GM12865 (cell line): Measurements from ENCODE around the gene RNF40.

Experiments
- DNase-seq: peaks from one replicate; pipeline ENCODE4 v3.0.0; 2010; ENCODE audit warnings: low read depth
- H3K4me3 ChIP-seq: 2 replicates; pipeline ENCODE4 v1.5.1; 2011; ENCODE audit warnings: mild to moderate bottlenecking, low read depth, low read length, control low read depth
- TF ChIP-seq, protein P1 (sequence below): IDR thresholded peaks from 2 replicates; pipeline ENCODE4 v1.5.1; 2011; ENCODE audit warnings: low read length, control low read depth, low read depth, inconsistent platforms; ENCODE audit not compliant: insufficient read depth; ENCODE audit errors: missing control alignments

The RNF40 gene

DNA sequence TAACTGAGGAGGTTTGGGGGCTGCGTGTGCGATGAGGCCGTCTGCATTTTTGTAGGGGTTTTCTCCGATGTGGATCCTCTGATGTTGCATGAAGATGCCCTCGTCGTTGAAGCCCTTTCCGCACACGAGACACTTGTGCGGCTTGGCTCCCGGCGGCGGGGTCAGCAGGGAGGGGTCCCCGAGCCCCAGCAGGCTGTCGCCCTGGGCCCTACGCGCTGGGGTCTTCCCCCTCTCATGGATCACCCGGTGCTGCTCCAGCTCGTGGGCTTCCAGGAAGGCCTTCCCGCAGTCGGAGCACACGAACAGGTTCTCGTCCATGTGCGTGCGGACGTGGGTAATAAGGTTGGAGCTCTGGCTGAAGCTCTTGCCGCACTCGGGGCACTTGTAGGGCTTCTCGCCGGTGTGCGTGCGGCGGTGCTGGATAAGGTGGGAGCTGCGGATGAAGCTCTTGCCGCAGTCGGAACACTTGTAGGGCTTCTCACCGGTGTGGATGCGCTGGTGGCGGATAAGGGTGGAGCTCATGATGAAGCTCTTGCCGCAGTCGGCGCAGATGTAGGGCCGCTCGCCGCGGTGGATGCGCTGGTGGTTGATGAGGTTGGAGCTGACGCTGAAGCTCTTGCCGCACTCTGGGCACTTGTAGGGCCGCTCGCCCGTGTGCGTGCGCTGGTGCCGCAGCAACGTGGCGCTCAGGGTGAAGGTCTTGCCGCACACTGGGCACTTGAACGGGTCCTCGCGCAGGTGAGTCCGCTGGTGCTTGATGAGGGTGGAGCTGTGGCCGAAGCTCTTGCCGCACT, 20.6 kb downstream of the RNF40 start:
- TF ChIP-seq, protein P1, sequence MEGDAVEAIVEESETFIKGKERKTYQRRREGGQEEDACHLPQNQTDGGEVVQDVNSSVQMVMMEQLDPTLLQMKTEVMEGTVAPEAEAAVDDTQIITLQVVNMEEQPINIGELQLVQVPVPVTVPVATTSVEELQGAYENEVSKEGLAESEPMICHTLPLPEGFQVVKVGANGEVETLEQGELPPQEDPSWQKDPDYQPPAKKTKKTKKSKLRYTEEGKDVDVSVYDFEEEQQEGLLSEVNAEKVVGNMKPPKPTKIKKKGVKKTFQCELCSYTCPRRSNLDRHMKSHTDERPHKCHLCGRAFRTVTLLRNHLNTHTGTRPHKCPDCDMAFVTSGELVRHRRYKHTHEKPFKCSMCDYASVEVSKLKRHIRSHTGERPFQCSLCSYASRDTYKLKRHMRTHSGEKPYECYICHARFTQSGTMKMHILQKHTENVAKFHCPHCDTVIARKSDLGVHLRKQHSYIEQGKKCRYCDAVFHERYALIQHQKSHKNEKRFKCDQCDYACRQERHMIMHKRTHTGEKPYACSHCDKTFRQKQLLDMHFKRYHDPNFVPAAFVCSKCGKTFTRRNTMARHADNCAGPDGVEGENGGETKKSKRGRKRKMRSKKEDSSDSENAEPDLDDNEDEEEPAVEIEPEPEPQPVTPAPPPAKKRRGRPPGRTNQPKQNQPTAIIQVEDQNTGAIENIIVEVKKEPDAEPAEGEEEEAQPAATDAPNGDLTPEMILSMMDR, result no peak
- DNase-seq, result peak; percentile 0
- no peak overlapping the region for H3K4me3 ChIP-seq

DNA sequence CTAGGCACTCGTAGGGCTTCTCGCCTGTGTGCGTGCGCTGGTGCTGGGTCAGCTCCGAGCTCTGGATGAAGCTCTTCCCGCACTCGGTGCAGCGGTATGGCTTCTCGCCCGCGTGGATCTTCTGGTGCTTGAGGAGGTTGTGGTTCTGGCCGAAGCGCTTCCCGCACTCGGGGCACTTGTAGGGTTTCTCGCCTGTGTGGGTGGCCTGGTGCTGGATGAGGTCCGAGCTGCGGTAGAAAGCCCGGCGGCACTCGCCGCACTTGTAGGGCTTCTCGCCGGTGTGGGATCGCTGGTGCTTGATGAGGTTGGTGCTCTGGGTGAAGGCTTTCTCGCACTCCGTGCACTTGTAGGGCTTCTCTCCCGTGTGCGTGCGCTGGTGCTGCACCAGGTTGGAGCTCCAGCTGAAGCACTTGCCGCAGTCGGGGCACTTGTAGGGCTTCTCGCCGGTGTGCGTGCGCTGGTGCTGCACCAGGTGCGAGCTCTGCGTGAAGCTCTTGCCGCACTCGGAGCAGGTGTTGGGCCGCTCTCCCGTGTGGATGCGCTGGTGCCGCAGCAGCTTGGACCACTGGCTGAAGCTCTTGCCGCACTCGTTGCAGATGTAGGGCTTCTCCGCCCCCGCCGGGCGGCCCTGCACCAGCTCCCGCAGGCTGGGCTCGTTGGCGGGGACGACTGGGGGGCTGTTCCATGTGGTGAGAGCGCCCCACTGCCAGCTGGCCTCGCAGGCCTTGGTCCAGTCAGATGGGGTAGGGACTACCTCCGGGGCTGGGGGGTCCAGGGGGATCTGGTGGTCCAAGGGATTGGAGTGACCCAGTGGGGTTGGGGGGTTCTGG, 21.4 kb downstream of the RNF40 start:
- TF ChIP-seq, protein P1, result no peak
- H3K4me3 ChIP-seq, result no peak overlapping the region
- no peak for DNase-seq

DNA sequence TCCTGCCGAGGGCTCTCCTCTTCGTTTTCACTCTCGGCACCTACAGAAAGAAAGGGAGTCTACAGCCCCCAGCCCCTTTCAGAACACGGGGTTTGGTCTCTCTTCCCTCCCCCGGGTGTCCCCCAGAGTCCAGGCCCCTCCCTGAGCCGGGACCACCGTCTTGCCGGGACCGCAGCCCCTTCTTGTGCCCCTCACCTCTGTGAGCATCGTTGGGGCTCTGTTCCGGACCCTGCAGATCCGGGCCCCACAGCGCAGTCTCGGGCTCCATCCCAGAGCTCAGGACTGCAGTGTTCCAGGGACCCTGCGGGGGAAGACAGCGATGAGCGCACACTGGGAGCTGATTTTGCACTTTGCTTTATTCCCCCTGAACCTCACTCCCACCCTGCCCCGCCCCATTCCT, 22.1 kb downstream of the RNF40 start:
- no peak for DNase-seq
- H3K4me3 ChIP-seq, result no peak overlapping the region
- TF ChIP-seq, protein P1, result no peak

DNA sequence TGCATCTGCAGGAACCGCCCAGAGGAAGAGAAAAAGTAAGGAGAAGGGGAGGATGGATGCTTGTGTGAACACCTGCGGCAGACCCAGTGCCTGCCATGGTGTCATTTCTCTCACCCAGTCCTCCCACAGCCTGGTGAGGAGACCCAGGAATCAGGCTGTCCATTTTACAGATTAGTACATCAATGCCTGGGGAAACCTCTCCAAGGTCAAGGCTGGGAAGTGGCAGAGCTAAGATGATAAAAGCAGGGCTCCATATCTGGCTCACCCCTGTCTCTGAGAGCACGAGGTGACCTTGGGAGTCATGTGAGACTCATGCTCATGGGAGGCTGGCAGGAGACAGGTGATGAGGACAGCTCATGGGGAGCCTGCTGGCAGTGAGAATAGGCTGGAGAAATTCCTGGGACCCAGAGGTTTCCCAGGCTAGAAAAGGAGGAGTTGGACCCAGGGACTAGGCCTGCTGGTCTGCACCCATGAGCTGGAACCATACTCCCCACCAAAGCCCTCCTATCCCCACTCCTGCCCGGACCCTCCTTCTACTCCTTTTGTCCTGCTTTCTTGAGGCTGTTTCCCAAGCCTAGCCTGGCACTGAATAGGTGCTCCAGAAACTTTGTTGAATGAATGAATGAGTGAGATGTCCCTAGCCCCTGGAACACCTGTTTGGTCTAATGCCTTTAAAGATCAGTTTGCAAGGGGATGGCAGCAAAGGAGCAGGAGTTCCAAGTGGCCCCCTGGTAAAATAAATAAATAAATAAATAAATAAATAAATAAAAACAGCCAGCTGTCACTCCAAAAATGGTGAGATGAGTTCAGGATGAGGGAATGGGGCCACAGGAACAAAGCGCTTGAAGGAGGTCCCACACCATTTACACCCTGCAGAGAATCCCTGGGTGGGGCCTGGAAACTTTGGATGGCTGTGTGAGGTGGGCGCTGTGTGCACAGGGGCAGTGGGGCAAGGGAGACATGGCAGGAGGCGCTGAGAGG, 23.3 kb downstream of the RNF40 start:
- no peak for DNase-seq
- H3K4me3 ChIP-seq, result no peak overlapping the region
- TF ChIP-seq, protein P1, result no peak

DNA sequence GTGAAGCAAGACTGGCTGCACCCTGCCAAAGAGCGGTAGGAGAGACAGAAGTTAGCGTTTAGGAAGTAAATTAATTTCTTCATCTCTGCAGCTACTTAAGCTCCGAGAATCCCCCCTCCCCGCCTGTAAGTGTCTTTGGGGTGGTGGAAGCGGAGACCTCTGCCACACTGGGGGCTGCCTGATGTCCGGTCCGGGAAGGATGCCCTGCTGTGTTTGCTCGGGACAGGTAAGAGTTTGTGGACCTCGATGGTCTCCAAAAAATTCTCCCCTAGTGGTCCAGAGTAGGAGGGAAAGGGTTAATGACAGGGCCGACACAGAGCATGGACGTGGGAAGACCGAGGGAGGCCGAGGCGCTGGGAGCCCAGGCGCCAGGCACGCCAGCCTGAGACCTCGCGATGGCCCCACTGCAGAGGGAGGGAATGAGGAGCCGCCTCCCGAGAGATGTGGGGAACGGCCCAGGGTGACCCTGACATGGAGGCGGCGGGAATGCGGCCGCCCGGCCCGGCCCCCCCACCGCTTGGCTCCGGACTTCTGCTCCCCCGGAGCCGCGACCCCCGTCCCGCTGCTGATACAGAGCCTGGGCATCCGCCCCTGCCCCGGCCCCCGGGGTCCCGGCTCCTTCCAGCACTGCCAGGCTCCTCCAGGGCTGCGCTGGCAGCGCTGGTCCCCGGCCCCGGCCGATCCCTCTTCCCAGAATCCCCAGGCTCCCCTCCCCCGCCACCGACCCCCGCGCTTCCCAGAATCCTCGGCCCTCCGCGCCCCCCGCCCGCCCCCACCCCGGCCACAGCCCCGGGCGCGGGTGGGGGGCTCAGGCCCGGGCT, 24.2 kb downstream of the RNF40 start:
- DNase-seq, result no peak

More for the DNA sequence above, 24.2 kb downstream of the RNF40 start:
- TF ChIP-seq, protein P1, result no peak
- H3K4me3 ChIP-seq, result peak overlapping the region; percentile 60
